Heart left ventricle (tissue), 13 donors: Measurements from ENCODE around the gene OR6C65.
"Not testable (repeated sequence)": the region's sequence is repeated elsewhere in the genome, so short reads cannot be mapped to it uniquely, and the experiment has no call there.

Experiments
- CTCF ChIP-seq, 12 donors: fragments of 200-600 bp; sonication (generic) in 4 of 12; IDR thresholded peaks; one replicate each; pipeline versions ENCODE4 v1.5.0 to v1.8.0; 2018 to 2022; ENCODE audit warnings: antibody characterized with exemption in 12 of 12, mild to moderate bottlenecking in 5 of 12
- POLR2A ChIP-seq, 2 donors: fragments of 450-650 bp; IDR thresholded peaks; one replicate each; pipeline ENCODE4 v1.6.1; 2017; ENCODE audit warnings: antibody characterized with exemption in 2 of 2, mild to moderate bottlenecking in 2 of 2, moderate library complexity in 2 of 2
- donor health status: ischemic (EF 13 %, LVEDD 7.1; RV severe dilation, severe dysfunction).
- donor health status: DM: no; HTN: yes; CAD: no.
- donor health status: DM: no; HTN: no; CAD: no.
- donor health status: ischemic (EF 25% LVEDD 6.9; RV normal size, moderate dysfunction).
- donor health status: ischemic (EF 25% LVEDD 5.7; RV mildly dilated, moderate dysfunction).
- donor health status: ischemic (EF 35%, LVEDD 5.7; RV mildly dilated, moderate dysfunction).
- donor health status: nonischemic (EF 11% LVEDD 7.7; RV severe dilation, severe dysfunction).
- donor health status: DM: yes; HTN: yes; CAD: no.
- donor health status: PGD.
- donor health status: ischemic (EF 29% LVEDD 5.4; RV normal size, mild dysfunction).
- donor health status: nonischemic (EF 23%, LVEDD 6.1; RV moderate dilation, normal function).

GRCh38 chr12:55414396-55414823, 14.1 kb downstream of the OR6C65 start:
- TF ChIP-seq POLR2A, CTCF (IDR thresholded peaks at IDR 0.05): not testable (repeated sequence)
